Subcutaneous abdominal adipose tissue (tissue), 5 donors: ENCODE measurements around the gene NOTCH4.
A peak's percentile ranks its signal among the peaks of the same experiment; 100 is the strongest.
"Not testable (repeated sequence)": the region's sequence is repeated elsewhere in the genome, so short reads cannot be mapped to it uniquely, and the experiment has no call there.

ENCODE experiments used
- H3K27ac ChIP-seq: one replicate; pipeline ENCODE4 v1.7.0; 2013; ENCODE audit warnings: low read depth, mild to moderate bottlenecking, inconsistent platforms, low read length, moderate library complexity
- H3K27me3 ChIP-seq, 5 donors: one replicate each; pipeline ENCODE4 v1.7.0; 2013; ENCODE audit warnings: low read length in 5 of 5, inconsistent platforms in 1 of 5; ENCODE audit not compliant: control insufficient read depth in 5 of 5, insufficient read depth in 4 of 5
- H3K36me3 ChIP-seq, 5 donors: one replicate each; pipeline ENCODE4 v1.7.0; 2013; ENCODE audit warnings: low read length in 5 of 5; ENCODE audit not compliant: control insufficient read depth in 5 of 5, insufficient read depth in 5 of 5
- H3K4me1 ChIP-seq, 5 donors: one replicate each; pipeline ENCODE4 v1.7.0; 2013; ENCODE audit warnings: low read length in 5 of 5, mild to moderate bottlenecking in 3 of 5, moderate library complexity in 1 of 5; ENCODE audit not compliant: control insufficient read depth in 5 of 5, insufficient read depth in 5 of 5
- H3K4me3 ChIP-seq, 5 donors: one replicate each; pipeline ENCODE4 v1.7.0; 2013; ENCODE audit warnings: low read length in 5 of 5, low read depth in 1 of 5
- H3K9ac ChIP-seq, 5 donors: one replicate each; pipeline ENCODE4 v1.7.0; 2013; ENCODE audit warnings: low read length in 5 of 5, mild to moderate bottlenecking in 4 of 5, moderate library complexity in 3 of 5
- H3K9me3 ChIP-seq, 5 donors: one replicate each; pipeline ENCODE4 v1.7.0; 2013; ENCODE audit warnings: low read length in 5 of 5; ENCODE audit not compliant: control insufficient read depth in 5 of 5
- donor health status: healthy.
- donor health status: healthy.
- donor health status: healthy.
- donor health status: healthy.
- donor health status: healthy.

Gene NOTCH4

GRCh38 chr6:32190054-32190851 is 33.6 kb downstream of the NOTCH4 start, which contains the start of gene PBX2:
Gene PBX2, minus strand, starts transcription at chr6:32190202. Its CDS starts 287 bp downstream, at chr6:32189915.
- H3K4me3 ChIP-seq: peak within 1 kb of the TSS; percentile 62 to 77 (median 68)
- H3K27ac ChIP-seq: peak within 1 kb of the TSS; percentile 97
- peak within 1 kb of the TSS; percentile 73 to 96 (median 92) for H3K9ac ChIP-seq
- H3K9me3 ChIP-seq: no peaks in the 10 kb centered on the region
- peaks cover 18 to 79% (median 65%) of the 10 kb centered on the region in 5 donors for H3K4me1 ChIP-seq
- H3K36me3 ChIP-seq: peaks cover 0 to 22% (median 16%) of the 10 kb centered on the region in 5 donors
- no peaks in the 10 kb centered on the region for H3K27me3 ChIP-seq

- H3K9ac ChIP-seq: peak overlapping the region; percentile 73 to 87 (median 85)
- H3K9me3 ChIP-seq: no peaks in the 10 kb centered on the region
- peaks cover 13 to 73% (median 59%) of the 10 kb centered on the region in 5 donors for H3K4me1 ChIP-seq
- peaks cover 0 to 22% (median 16%) of the 10 kb centered on the region in 5 donors for H3K36me3 ChIP-seq
- peak overlapping the region; percentile 97 for H3K27ac ChIP-seq
- H3K4me3 ChIP-seq: peak overlapping the region; percentile 35 to 76 (median 68)
- H3K27me3 ChIP-seq: no peaks in the 10 kb centered on the region
These were observed 34.2 kb downstream of the NOTCH4 start for GRCh38 chr6:32189742-32190053.

GRCh38 chr6:32189069-32189741 is 34.7 kb downstream of the NOTCH4 start:
- H3K36me3 ChIP-seq: peaks cover 0 to 24% (median 16%) of the 10 kb centered on the region in 5 donors
- peak overlapping the region; percentile 73 to 87 (median 85) for H3K9ac ChIP-seq
- H3K9me3 ChIP-seq: no peaks in the 10 kb centered on the region
- H3K27me3 ChIP-seq: no peaks in the 10 kb centered on the region
- H3K4me1 ChIP-seq: peaks cover 13 to 71% (median 54%) of the 10 kb centered on the region in 5 donors
- peak overlapping the region; percentile 35 to 76 (median 68) for H3K4me3 ChIP-seq
- peak overlapping the region; percentile 97 for H3K27ac ChIP-seq

- H3K27me3 ChIP-seq: no peaks in the 10 kb centered on the region
- peak overlapping the region; percentile 73 to 87 (median 85) for H3K9ac ChIP-seq
- H3K36me3 ChIP-seq: peaks cover 0 to 31% (median 17%) of the 10 kb centered on the region in 5 donors
- H3K4me1 ChIP-seq: peaks cover 13 to 76% (median 61%) of the 10 kb centered on the region in 5 donors
- peak overlapping the region; percentile 97 for H3K27ac ChIP-seq
- no peaks in the 10 kb centered on the region for H3K9me3 ChIP-seq
- H3K4me3 ChIP-seq: peak overlapping the region; percentile 35 to 76 (median 68)
These were observed 35.3 kb downstream of the NOTCH4 start for GRCh38 chr6:32188381-32189068.

- H3K36me3 ChIP-seq: peaks cover 0 to 37% (median 23%) of the 10 kb centered on the region in 5 donors
- H3K27ac ChIP-seq: peak overlapping the region; percentile 97
- peaks cover 13 to 77% (median 62%) of the 10 kb centered on the region in 5 donors for H3K4me1 ChIP-seq
- peak overlapping the region in 2 of 5 donors; percentile 67 to 68 for H3K4me3 ChIP-seq
- H3K9me3 ChIP-seq, H3K27me3 ChIP-seq: not testable (repeated sequence)
- H3K9ac ChIP-seq: peak overlapping the region in 2 of 5 donors; percentile 85 to 87
These were observed 36.0 kb downstream of the NOTCH4 start for GRCh38 chr6:32187725-32188380.

- Histone ChIP-seq H3K9me3 (no peaks in the 10 kb centered on the region), H3K36me3 (peaks cover 0 to 44% (median 29%) of the 10 kb centered on the region in 5 donors), H3K4me3 (no peak overlapping the region), H3K27me3 (no peaks in the 10 kb centered on the region), H3K4me1 (peaks cover 13 to 76% (median 61%) of the 10 kb centered on the region in 5 donors), H3K9ac (peak overlapping the region in 2 of 5 donors; percentile 39 to 52), H3K27ac (peak overlapping the region; percentile 97)
These were observed 36.7 kb downstream of the NOTCH4 start for GRCh38 chr6:32187009-32187709.

- Histone ChIP-seq H3K27ac (peak overlapping the region; percentile 97), H3K9ac (peak overlapping the region in 3 of 5 donors; percentile 35 to 62 (median 39)), H3K36me3 (peaks cover 0 to 51% (median 32%) of the 10 kb centered on the region in 5 donors), H3K4me1 (peaks cover 13 to 67% (median 58%) of the 10 kb centered on the region in 5 donors)
- H3K9me3 ChIP-seq, H3K4me3 ChIP-seq, H3K27me3 ChIP-seq: not testable (repeated sequence)
These were observed 37.6 kb downstream of the NOTCH4 start for GRCh38 chr6:32186151-32186840.

DNA sequence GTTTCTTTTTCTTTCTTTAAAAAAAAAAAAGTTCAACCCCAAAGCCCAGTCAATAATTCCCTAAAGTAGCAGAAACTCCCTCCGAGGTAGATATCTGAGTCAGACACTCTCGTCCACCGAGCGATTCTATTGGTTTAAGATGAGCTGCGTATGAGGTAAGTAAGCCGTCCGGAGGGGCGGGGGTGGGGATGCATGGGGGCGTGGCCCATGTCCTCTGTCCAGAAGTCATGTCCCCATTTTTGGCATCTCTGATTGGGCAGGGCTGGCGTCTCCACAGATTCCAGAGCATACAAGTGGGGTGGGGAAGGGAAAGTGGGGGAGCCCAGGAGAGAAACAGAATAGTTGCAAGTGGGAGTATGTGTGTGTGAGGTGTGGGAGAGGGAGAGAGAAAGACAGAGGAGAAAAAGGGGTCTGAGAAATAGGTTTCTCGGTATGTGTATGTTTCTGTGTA is 38.2 kb downstream of the NOTCH4 start:
- Histone ChIP-seq H3K27ac (peak overlapping the region; percentile 97), H3K36me3 (peaks cover 0 to 57% (median 38%) of the 10 kb centered on the region in 5 donors), H3K4me1 (peaks cover 9 to 61% (median 52%) of the 10 kb centered on the region in 5 donors), H3K9ac (peak overlapping the region in 2 of 5 donors; percentile 35 to 62)
- not testable (repeated sequence) for H3K9me3 ChIP-seq, H3K4me3 ChIP-seq, H3K27me3 ChIP-seq
